HepG2 (cell line): ENCODE results near the gene PSMG4.

Experiments used
- CCDC6 ChIP-seq: sonication (generic); formaldehyde crosslinking; IDR thresholded peaks from 2 replicates; pipeline ENCODE4 v1.8.1; 2022; ENCODE audit warnings: mild to moderate bottlenecking, missing genetic modification reagents, moderate library complexity
- CEBPB ChIP-seq: IDR thresholded peaks from 2 replicates; pipeline ENCODE4 v1.6.1; 2011; ENCODE audit warnings: low read depth, low read length, improper control_type of control experiment, borderline replicate concordance
- ESRRA ChIP-seq: sonication (generic); formaldehyde crosslinking; IDR thresholded peaks from 2 replicates; pipeline ENCODE4 v1.5.1; 2020; ENCODE audit warnings: mild to moderate bottlenecking, low read depth, missing genetic modification reagents
- HNF4G ChIP-seq, 2 experiments: sonication (generic) in 1 of 2; formaldehyde crosslinking in 1 of 2; IDR thresholded peaks; 2 replicates each; pipeline versions ENCODE4 v1.4.0 to v1.6.1; 2011 to 2020; ENCODE audit warnings: borderline replicate concordance in 2 of 2, low read depth in 2 of 2, mild to moderate bottlenecking in 2 of 2, low read length in 1 of 2, missing genetic modification reagents in 1 of 2, moderate library complexity in 1 of 2
- JUNB ChIP-seq: sonication (generic); formaldehyde crosslinking; IDR thresholded peaks from 2 replicates; pipeline ENCODE4 v1.8.0; 2022; ENCODE audit warnings: missing genetic modification reagents, mild to moderate bottlenecking, borderline replicate concordance
- MYNN ChIP-seq: sonication (generic); formaldehyde crosslinking; IDR thresholded peaks from 2 replicates; pipeline ENCODE4 v1.4.0; 2020; ENCODE audit warnings: mild to moderate bottlenecking, low read depth, missing genetic modification reagents
- PAF1 ChIP-seq: IDR thresholded peaks from 2 replicates; pipeline ENCODE4 v1.6.1; 2016; ENCODE audit warnings: missing genetic modification reagents, missing compliant biosample characterization
- POLR2AphosphoS2 ChIP-seq: IDR thresholded peaks from 2 replicates; pipeline ENCODE4 v1.6.1; 2011; ENCODE audit warnings: low read depth, low read length, improper control_type of control experiment
- TAF1 ChIP-seq: sonication (generic); formaldehyde crosslinking; IDR thresholded peaks from 2 replicates; pipeline ENCODE4 v1.4.0; 2020; ENCODE audit warnings: missing genetic modification reagents
- TP53 ChIP-seq: sonication (generic); formaldehyde crosslinking; conservative IDR thresholded peaks from 2 replicates; pipeline ENCODE4 v1.4.0; 2020; ENCODE audit warnings: missing genetic modification reagents
- ZC3H4 ChIP-seq: sonication (generic); formaldehyde crosslinking; IDR thresholded peaks from 2 replicates; pipeline ENCODE4 v1.4.0; 2020; ENCODE audit warnings: missing genetic modification reagents, borderline replicate concordance
- ZNF12 ChIP-seq: sonication (generic); formaldehyde crosslinking; IDR thresholded peaks from 2 replicates; pipeline ENCODE4 v1.5.0; 2020; ENCODE audit warnings: missing genetic modification reagents
- TF ChIP-seq, protein P1 (sequence below): sonication (generic); formaldehyde crosslinking; conservative IDR thresholded peaks from 2 replicates; pipeline ENCODE4 v1.8.0; 2022; ENCODE audit warnings: low read depth, missing genetic modification reagents
- TF ChIP-seq, protein P2 (sequence below): sonication (generic); formaldehyde crosslinking; IDR thresholded peaks from 2 replicates; pipeline ENCODE4 v1.5.0; 2020; ENCODE audit warnings: mild to moderate bottlenecking, missing genetic modification reagents, moderate library complexity

GRCh38 chr6:3291987-3292386, 33.2 kb downstream of the PSMG4 start:
- no peak for TF ChIP-seq ZNF12 (CRISPR knock-in tag)
- no peak for TF ChIP-seq ZC3H4 (CRISPR knock-in tag)
- no peak for TF ChIP-seq TAF1 (CRISPR knock-in tag)
- TF ChIP-seq ESRRA: no peak
- TF ChIP-seq HNF4G (IDR thresholded peaks at IDR 0.05; ENCODE audit: borderline replicate concordance, low read depth, low read length): no peak
- no peak for TF ChIP-seq HNF4G (CRISPR knock-in tag; IDR thresholded peaks at IDR 0.05; ENCODE audit: borderline replicate concordance, low read depth)
- TF ChIP-seq, protein P1, sequence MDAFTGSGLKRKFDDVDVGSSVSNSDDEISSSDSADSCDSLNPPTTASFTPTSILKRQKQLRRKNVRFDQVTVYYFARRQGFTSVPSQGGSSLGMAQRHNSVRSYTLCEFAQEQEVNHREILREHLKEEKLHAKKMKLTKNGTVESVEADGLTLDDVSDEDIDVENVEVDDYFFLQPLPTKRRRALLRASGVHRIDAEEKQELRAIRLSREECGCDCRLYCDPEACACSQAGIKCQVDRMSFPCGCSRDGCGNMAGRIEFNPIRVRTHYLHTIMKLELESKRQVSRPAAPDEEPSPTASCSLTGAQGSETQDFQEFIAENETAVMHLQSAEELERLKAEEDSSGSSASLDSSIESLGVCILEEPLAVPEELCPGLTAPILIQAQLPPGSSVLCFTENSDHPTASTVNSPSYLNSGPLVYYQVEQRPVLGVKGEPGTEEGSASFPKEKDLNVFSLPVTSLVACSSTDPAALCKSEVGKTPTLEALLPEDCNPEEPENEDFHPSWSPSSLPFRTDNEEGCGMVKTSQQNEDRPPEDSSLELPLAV: no peak
- TF ChIP-seq MYNN (CRISPR knock-in tag): no peak
- TF ChIP-seq, protein P2, sequence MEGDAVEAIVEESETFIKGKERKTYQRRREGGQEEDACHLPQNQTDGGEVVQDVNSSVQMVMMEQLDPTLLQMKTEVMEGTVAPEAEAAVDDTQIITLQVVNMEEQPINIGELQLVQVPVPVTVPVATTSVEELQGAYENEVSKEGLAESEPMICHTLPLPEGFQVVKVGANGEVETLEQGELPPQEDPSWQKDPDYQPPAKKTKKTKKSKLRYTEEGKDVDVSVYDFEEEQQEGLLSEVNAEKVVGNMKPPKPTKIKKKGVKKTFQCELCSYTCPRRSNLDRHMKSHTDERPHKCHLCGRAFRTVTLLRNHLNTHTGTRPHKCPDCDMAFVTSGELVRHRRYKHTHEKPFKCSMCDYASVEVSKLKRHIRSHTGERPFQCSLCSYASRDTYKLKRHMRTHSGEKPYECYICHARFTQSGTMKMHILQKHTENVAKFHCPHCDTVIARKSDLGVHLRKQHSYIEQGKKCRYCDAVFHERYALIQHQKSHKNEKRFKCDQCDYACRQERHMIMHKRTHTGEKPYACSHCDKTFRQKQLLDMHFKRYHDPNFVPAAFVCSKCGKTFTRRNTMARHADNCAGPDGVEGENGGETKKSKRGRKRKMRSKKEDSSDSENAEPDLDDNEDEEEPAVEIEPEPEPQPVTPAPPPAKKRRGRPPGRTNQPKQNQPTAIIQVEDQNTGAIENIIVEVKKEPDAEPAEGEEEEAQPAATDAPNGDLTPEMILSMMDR (CRISPR knock-in tag): no peak
- no peak for TF ChIP-seq CEBPB
- no peak for TF ChIP-seq POLR2AphosphoS2
- no peak for TF ChIP-seq CCDC6 (CRISPR knock-in tag)
- TF ChIP-seq PAF1 (CRISPR knock-in tag): no peak
- no peak for TF ChIP-seq JUNB (CRISPR knock-in tag)
- TF ChIP-seq TP53 (CRISPR knock-in tag): no peak
